GM21717 (cell line): Measurements from ENCODE around the gene LSR.
A peak's percentile ranks its signal among the peaks of the same experiment; 100 is the strongest.

ENCODE experiments used
- ATAC-seq: cut with Tn5 transposase; IDR thresholded peaks from one replicate; pipeline ENCODE4 v1.9.1; 2021; ENCODE audit warnings: mild to moderate bottlenecking, moderate library complexity; ENCODE audit not compliant: unreplicated experiment

LSR gene

GRCh38 chr19:35266520-35267352 lies 17.9 kb downstream of the LSR start:
- ATAC-seq = no peak

- ATAC-seq = no peak
Observed at GRCh38 chr19:35267353-35267817, 18.6 kb downstream of the LSR start.

GRCh38 chr19:35267818-35268535 lies 19.2 kb downstream of the LSR start:
- ATAC-seq = peak; percentile 39

DNA sequence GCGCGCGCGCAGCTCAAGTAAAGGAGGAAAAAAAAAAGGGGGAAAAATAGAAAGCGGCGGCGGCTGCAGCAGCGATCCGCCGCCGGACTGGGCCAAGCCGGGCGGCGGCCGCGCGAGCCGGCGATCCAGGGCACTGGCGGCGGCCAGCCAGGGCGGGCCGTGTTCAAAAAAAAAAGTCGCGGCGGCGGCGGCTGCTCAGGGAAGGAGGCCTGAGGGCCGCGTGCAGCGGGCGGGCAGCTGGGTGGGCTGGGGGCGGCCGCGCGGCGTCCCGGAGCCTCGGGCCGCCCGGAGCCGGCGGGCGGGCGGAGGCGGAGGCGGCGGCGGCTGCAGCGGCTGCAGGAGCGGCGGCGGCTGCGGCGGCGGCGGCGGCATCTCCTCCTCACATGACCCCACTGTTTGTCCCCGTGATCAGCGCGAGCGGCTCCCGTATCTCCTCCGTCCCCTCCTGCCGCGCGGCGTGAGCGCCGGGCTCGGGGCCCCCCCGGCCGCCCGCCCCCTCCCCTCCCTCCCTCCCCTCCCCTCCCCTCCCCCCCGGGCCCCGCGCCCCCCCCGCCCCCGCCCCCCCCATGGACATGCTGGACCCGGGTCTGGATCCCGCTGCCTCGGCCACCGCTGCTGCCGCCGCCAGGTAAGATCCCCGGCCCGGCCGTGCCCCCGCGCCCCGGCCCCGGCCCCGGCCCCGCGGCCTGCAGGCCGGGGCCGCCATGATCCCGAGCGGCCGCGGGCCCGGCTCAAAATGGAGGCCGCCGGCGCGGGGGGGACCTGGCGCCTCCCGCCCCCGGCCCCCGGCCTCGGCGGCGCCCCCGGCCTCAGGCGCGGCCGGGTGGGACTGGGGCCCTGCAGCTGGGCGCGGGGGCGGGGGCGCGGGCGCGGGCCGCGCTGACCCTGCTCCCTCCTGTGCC lies 20.0 kb downstream of the LSR start, which contains the start of gene USF2:
Gene USF2, plus strand, starts transcription at position 427 of the 902 bp plus-strand sequence. Its CDS starts 140 bp downstream, at position 567.
- no peak for ATAC-seq

DNA sequence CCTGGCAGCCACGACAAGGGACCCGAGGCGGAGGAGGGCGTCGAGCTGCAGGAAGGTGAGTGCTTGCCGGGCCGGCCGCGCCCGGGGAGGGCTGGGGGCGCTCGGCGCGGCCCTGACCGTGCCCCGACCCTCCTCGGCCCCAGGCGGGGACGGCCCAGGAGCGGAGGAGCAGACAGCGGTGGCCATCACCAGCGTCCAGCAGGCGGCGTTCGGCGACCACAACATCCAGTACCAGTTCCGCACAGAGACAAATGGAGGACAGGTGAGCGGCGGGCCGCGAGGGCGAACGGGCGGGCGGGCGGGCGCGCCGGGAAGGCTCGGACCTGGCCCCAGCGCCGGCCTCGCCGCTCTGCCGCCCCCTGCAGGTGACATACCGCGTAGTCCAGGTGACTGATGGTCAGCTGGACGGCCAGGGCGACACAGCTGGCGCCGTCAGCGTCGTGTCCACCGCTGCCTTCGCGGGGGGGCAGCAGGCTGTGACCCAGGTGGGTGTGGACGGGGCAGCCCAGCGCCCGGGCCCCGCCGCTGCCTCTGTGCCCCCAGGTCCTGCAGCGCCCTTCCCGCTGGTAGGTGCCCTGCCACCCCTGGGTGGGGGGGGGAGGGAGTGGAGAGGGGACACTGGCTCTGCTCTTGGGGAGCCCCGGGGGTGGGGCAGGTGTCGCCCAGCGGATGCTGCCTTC lies 20.8 kb downstream of the LSR start:
- peak; percentile 37 for ATAC-seq

- ATAC-seq = no peak
Observed at GRCh38 chr19:35270381-35270811, 21.6 kb downstream of the LSR start.

GRCh38 chr19:35271546-35271945 lies 22.7 kb downstream of the LSR start:
- no peak for ATAC-seq

DNA sequence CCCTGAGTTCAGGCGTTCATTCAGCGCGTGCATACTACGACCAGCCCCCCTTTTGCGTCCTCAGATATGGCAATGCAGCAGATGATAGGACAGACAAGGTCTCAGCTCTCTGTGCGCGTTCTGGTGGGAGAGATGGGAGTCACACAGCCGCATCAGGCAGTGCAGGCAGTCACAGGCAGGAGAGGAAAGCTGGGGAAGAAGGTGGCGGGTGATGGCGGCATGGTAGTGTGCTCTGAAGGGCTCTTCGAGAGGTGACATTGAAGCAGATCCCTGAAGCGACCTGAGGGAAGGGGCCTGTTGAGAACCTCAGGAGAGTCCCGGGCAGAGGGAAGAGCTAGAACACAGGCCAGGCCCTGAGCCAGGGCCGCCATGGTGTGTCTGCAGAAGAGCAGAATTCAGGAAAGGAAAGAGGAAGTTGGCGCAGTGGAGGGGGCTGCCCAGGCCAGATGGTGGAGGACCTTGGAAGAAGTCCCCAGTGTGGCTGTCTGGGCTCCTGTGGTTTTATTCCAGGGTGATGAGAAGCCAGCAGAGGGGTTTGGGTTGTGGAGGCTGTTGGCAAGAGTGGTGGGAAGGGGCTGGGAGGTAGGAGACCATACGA lies 23.4 kb downstream of the LSR start:
- ATAC-seq = no peak

DNA sequence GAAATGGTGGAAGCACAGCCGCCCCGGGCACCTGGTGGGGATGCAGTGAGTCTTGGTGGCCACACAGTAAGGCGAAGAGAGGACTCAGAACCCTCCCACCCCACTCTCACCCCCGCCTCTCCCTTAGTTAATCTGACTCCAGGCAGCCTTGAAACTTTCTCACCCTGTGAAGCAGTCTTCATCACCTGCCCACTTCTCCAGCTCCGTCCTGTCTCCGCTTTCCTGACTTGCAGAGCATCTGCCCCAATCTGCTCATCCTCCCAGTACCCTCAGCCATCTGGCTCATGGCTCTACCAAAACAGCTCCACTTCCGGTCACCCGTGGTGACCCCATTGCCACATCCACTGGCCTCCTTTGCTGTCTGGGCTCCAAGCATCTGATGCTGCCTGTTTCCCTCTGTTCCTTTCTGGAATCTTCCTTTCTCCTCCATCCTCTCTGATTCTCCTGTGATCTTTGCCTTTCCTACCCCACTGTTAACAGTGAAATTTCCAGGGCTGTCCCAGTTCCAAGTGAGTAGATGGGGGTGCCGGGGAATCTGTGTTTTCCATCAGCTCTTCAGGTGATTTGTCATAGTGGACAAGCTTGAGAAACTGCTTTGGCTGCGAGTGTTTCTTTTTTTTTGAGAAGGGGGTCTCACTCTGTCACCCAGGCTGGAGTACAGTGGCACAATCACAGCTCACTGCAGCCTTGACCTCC lies 24.3 kb downstream of the LSR start:
- no peak for ATAC-seq

DNA sequence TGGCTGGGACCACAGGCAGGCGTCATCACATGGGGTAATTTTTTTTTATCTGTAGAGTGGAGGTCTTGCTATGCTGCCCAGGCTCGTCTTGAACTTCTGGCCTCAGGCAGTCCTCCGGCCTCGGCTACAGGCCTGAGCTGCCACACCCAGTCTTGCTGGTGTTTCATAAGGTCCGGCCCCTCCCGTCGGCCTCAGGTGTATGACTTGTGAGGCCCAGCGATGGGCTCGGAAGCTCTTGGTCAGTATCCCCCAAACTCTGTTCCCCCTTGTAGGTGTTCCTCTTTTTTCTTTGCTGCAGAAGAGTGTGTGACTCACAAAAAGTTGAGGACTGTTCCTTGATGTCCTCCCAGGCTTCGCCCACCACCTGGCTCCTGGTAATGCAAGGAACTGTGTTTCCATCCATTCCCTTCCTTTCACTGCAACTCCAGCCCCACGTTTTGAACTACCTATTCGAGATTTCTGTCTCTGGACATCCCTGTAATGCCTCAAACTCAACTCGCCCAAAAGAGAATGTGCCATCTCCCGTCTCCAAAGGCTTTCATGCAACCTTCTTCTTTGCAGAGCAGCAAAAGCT lies 25.0 kb downstream of the LSR start:
- ATAC-seq = no peak

DNA sequence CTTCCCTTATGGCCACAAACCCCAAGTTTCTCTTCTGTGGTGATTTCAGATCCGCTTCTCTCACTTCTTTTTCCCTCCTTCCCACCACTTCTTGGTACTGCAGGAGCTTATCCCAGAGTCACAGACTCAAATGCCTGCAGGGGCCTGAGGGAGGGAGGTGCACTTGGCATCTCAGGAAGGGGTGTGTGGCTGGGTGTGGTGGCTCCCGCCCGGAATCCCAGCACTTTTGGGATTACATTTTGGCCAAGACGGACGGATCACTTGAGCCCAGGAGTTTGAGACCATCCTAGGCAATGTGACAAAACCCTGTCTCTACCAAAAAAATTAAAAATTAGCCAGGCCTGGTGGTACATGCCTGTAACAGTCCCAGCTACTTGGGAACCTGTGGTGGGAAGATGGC lies 25.5 kb downstream of the LSR start:
- ATAC-seq = no peak

DNA sequence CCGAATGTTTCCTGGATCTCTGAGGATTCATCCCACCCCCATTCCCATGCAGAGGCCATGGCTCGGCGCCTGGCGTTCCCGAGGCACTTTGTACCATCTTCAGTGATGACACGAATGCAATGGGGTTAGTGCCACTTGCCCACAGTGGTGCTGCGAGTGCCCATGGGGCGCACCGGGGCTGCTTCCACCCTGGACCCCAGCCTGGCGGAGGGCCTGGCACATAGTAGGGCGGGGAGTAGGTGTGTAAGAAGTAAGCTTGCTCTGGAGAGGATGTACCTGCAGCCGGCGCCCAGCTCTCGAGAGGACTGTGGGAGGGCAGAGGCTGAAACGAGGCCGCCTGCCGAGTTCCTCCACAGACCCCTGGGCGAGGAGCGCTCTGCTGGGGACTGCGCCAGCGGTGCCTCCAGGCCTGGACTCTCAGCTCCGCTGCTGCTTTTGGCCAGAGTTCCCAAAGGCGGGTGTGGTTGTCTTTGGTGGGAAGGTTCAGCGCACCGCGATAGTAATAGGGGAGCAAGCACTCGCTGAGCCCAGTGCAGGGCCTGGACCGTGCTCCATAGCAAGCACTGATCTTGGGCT lies 28.0 kb downstream of the LSR start:
- no peak for ATAC-seq

DNA sequence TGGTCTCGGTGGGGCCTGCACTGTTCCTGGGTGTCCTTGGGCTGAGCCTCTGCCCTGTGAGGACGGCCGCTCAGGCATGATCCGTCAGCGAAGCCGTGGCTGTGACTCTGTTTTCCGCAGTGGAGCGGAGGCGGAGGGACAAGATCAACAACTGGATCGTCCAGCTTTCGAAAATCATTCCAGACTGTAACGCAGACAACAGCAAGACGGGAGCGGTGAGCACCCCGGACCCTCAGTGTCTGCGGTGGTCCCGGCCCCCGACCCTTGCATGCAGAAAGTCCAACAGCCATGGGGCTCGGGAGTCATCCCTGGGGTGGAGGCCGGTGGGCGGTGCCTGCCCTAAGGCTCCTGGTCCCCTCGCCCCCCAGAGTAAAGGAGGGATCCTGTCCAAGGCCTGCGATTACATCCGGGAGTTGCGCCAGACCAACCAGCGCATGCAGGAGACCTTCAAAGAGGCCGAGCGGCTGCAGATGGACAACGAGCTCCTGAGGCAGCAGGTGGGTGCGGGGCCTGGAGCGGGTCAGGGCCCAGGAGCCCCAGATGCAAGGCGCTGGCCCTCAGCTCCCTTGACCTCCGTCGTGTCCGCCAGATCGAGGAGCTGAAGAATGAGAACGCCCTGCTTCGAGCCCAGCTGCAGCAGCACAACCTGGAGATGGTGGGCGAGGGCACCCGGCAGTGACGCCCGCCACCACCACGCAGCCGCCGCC lies 29.9 kb downstream of the LSR start:
- no peak for ATAC-seq

DNA sequence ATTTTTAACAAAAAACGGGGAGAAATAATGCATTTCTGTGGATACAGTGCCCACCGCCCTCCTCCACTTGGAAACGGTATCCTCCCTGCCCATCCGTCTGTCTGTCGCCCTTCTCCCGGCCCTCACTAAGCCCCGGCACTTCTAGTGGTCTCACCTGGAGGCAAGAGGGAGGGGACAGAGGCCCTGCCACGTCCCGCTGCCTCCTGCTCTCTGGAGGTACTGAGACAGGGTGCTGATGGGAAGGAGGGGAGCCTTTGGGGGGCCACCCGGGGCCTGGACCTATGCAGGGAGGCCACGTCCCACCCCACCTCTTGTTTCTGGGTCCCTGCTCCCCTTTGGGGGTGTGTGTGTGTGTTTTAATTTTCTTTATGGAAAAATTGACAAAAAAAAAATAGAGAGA lies 30.6 kb downstream of the LSR start:
- no peak for ATAC-seq

DNA sequence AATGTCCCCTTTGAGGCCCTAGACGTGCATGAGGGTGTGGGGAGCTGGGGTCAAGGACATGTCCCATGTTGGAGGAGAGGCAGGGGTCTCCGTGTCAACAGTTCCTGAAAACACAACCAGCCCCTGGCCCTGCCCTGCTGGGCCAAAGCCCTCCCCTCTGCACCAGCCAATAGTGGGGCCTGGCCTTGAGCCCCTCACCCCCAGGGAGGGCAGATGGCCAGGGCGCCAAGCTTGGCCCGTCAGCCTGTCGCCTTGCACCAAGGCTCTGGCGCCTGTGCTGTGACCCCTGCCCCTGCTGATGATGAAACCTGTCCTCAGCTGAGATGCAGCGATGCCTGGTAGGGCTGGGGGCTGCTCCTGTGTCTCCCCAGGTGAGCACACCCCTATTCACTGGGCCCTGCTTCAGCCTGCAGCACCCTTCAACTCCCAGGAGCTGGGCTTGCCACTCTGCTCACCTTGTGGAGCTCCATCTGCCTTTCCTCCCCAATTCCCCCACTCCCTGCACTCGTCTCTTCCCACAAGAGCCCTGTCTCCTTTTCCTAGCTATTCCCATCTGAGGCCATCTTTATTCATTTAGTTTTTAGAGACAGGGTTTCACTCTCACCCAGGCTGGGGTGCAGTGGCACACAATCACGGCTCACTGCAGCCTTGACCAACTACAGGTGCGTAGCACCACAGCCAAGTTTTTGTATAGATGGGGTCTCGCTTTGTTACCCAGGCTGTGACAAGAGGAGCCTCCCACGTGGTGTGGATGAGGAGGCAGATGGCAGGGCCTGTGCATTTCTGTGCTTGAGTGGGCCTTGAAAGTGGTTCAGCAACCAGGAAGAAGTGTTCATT lies 31.4 kb downstream of the LSR start:
- ATAC-seq = no peak

- ATAC-seq = no peak
Observed at GRCh38 chr19:35281303-35281702, 32.5 kb downstream of the LSR start.
